Calu3 (cell line): ENCODE data around the gene DAAM2. TPM values are rescaled to one million over a fixed set of nuclear protein-coding genes. Genes with fewer than 3 reads are reported as not detected.

ENCODE experiments used
- BruUV-seq: library from RNA; stranded (reverse); fragments of 400-500 nt; replicated peaks from 2 replicates; lab custom pipeline; 2021; lab: Mats Ljungman, UMichigan
- CTCF ChIA-PET: fragments of 300-600 bp; sonication (Branson Sonifier 250); formaldehyde crosslinking; loops from one replicate; lab custom pipeline; 2022; ENCODE audit warnings: antibody characterized with exemption; lab: Charles Lee
- DNase-seq: peaks from one replicate; pipeline ENCODE4 v3.0.0; 2022
- H3K27ac Mint-ChIP-seq: one replicate; pipeline ENCODE4 v1.8.0; 2022; ENCODE audit warnings: mixed read lengths; ENCODE audit not compliant: unreplicated experiment
- H3K27me3 Mint-ChIP-seq: one replicate; pipeline ENCODE4 v1.8.0; 2022; ENCODE audit warnings: mixed read lengths; ENCODE audit not compliant: unreplicated experiment
- H3K36me3 Mint-ChIP-seq: one replicate; pipeline ENCODE4 v1.8.0; 2022; ENCODE audit warnings: mild to moderate bottlenecking, moderate library complexity, mixed read lengths; ENCODE audit not compliant: insufficient read depth, unreplicated experiment
- H3K4me1 Mint-ChIP-seq: one replicate; pipeline ENCODE4 v1.8.0; 2022; ENCODE audit warnings: mild to moderate bottlenecking, low read depth, mixed read lengths; ENCODE audit not compliant: unreplicated experiment
- H3K4me3 Mint-ChIP-seq: one replicate; pipeline ENCODE4 v1.8.0; 2022; ENCODE audit warnings: mild to moderate bottlenecking, low read depth, moderate library complexity, mixed read lengths; ENCODE audit not compliant: unreplicated experiment
- H3K9me3 Mint-ChIP-seq: one replicate; pipeline ENCODE4 v1.8.0; 2022; ENCODE audit warnings: low read depth, mixed read lengths; ENCODE audit not compliant: unreplicated experiment
- intact Hi-C: fragments of 100-400 bp; cut with micrococcal nuclease; formaldehyde crosslinking; loops from one replicate; pipeline ENCODE4 v1.10.0; 2022; ENCODE audit not compliant: unreplicated experiment
- total RNA-seq: library from RNA; stranded (reverse); gene quantifications from 2 replicates; pipeline ENCODE4 v1.2.3, GENCODE V29; 2022
- TF ChIP-seq, protein P1 (sequence below): fragments of 200-600 bp; IDR thresholded peaks from one replicate; pipeline ENCODE4 v1.8.0; 2022; ENCODE audit warnings: antibody characterized with exemption; ENCODE audit not compliant: unreplicated experiment

Gene DAAM2
- total RNA-seq, 1 experiment from 2014 or later: not detected

DNA sequence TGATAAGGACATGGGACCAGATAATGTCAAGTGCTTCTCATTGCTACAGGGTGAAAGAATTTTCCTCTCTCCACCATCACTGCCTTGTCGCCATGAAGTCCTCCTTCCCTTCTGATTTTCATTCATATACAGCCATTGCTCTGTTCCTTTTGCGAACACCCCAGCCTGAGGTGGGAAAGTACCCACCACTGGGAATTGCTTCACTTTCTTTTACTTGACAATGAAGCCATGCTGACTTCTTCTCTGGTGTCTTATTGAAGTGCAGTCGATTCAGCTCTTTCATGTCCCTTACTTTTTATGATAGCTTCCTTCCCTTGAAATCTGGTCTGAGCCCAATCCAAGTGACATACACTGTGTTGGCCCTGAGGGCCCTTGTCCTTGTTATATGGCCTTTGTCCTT, 16.2 kb downstream of the DAAM2 start:
- BruUV-seq: no TSS peak
- H3K36me3 Mint-ChIP-seq: no peaks in the 10 kb centered on the region
- H3K27me3 Mint-ChIP-seq: peaks cover 67% of the 10 kb centered on the region
- TF ChIP-seq, protein P1, sequence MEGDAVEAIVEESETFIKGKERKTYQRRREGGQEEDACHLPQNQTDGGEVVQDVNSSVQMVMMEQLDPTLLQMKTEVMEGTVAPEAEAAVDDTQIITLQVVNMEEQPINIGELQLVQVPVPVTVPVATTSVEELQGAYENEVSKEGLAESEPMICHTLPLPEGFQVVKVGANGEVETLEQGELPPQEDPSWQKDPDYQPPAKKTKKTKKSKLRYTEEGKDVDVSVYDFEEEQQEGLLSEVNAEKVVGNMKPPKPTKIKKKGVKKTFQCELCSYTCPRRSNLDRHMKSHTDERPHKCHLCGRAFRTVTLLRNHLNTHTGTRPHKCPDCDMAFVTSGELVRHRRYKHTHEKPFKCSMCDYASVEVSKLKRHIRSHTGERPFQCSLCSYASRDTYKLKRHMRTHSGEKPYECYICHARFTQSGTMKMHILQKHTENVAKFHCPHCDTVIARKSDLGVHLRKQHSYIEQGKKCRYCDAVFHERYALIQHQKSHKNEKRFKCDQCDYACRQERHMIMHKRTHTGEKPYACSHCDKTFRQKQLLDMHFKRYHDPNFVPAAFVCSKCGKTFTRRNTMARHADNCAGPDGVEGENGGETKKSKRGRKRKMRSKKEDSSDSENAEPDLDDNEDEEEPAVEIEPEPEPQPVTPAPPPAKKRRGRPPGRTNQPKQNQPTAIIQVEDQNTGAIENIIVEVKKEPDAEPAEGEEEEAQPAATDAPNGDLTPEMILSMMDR: no peak
- CTCF ChIA-PET: no interaction called here
- intact Hi-C loops: no loop called here
- DNase-seq: no peak
- no peak overlapping the region for H3K4me3 Mint-ChIP-seq
- no peak overlapping the region for H3K27ac Mint-ChIP-seq
- H3K9me3 Mint-ChIP-seq: no peaks in the 10 kb centered on the region
- H3K4me1 Mint-ChIP-seq: no peaks in the 10 kb centered on the region

DNA sequence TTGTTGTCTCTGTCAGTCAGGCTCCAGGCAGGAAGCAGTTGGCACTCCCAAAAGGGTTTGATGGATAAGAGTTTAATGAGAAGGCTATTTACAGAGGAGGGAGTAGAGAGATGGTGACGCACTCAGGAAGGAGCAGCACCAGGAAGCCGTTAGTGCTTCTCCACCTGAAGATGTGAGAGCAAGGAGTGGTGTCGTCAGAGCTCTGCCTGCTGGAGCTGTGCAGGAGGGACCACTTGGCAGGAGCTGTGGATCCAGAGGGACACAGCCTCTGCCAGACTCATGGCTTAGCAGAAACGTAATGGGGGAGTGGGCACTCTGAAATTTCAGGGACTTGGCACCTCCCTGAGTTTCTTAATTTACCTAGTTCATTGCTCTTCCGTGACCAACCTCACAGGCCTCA, 16.8 kb downstream of the DAAM2 start:
- intact Hi-C loops: no loop called here

DNA sequence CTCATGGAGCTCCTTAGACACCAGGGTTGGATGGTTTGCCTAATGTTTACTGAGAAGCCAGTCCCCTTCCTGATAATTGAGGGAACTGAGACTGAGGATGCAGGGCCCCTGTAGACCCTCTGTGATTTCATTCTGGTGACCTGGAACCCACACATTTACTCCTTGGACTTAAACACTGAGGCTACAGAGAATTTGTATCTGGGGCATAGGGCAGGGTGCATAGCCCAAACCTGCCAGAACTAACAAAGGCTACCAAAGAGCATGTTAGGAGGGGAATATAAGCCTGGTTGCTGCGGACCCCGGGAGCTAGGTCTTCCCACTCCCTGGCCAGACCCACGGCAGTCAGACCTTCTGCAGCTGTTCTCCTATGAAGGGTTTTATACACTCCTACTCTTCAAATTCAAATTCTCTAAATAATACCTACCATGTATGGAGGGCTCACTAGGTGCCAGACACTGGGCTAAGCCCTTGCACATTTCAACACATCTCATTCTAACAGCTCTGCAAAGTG, 19.7 kb downstream of the DAAM2 start:
- H3K4me1 Mint-ChIP-seq: no peaks in the 10 kb centered on the region
- H3K4me3 Mint-ChIP-seq: no peak overlapping the region
- intact Hi-C loops: no loop called here
- peaks cover 2% of the 10 kb centered on the region for H3K9me3 Mint-ChIP-seq
- peaks cover 81% of the 10 kb centered on the region for H3K27me3 Mint-ChIP-seq
- no peaks in the 10 kb centered on the region for H3K36me3 Mint-ChIP-seq
- DNase-seq: no peak
- CTCF ChIA-PET: no interaction called here
- no peak overlapping the region for H3K27ac Mint-ChIP-seq
- TF ChIP-seq, protein P1: no peak
- no TSS peak for BruUV-seq

More for the DNA sequence above, 16.8 kb downstream of the DAAM2 start:
- no peaks in the 10 kb centered on the region for H3K9me3 Mint-ChIP-seq
- H3K27me3 Mint-ChIP-seq: peaks cover 67% of the 10 kb centered on the region
- TF ChIP-seq, protein P1: no peak
- H3K4me3 Mint-ChIP-seq: no peak overlapping the region
- CTCF ChIA-PET: no interaction called here
- H3K27ac Mint-ChIP-seq: no peak overlapping the region
- no peaks in the 10 kb centered on the region for H3K4me1 Mint-ChIP-seq
- no peaks in the 10 kb centered on the region for H3K36me3 Mint-ChIP-seq
- BruUV-seq: no TSS peak
- no peak for DNase-seq

DNA sequence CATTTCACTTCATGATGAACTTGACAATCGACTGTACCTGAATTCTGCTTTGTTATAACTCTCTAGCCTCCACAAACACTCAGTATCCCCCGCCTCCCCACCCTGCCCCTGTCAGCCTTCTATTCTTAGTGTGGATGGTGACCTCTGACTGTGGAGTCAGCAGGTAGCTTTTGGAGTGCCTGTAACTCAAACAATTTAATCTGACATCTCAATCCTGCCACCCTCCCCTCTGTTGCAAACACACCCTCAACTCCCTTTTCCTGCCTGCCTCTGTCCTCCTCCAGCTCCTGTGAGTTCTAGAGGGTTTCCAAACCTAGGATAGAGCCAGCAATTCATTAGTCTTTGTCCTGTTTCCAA, 20.3 kb downstream of the DAAM2 start:
- Mint-ChIP-seq H3K36me3 (no peaks in the 10 kb centered on the region), H3K4me1 (no peaks in the 10 kb centered on the region), H3K27me3 (peaks cover 81% of the 10 kb centered on the region), H3K4me3 (no peak overlapping the region), H3K9me3 (peaks cover 2% of the 10 kb centered on the region), H3K27ac (no peak overlapping the region)
- TF ChIP-seq, protein P1: no peak
- DNase-seq: no peak
- CTCF ChIA-PET: no interaction called here
- intact Hi-C loops: no loop called here
- no TSS peak for BruUV-seq
